Head of caudate nucleus (tissue), 42 donors: ENCODE data around the gene DNAJC7.
"Not testable (repeated sequence)": the region's sequence is repeated elsewhere in the genome, so short reads cannot be mapped to it uniquely, and the experiment has no call there.

Experiments
- DNase-seq, 42 donors: peaks; one replicate each; pipeline versions ENCODE4 v3.0.0 to v3.0.0-alpha.2; 2020 to 2021; ENCODE audit warnings: mixed read lengths in 7 of 42
- intact Hi-C: fragments of 100-400 bp; cut with DNase I; formaldehyde crosslinking; loops from one replicate; pipeline ENCODE4 v1.15.0; 2022

Gene DNAJC7

GRCh38 chr17:41939044-41939692, 78.1 kb downstream of the DNAJC7 start:
- intact Hi-C loops: no loop called here
- no peak for DNase-seq

GRCh38 chr17:41937970-41938954, 79.0 kb downstream of the DNAJC7 start:
- intact Hi-C loops: no loop called here
- DNase-seq: no peak

- DNase-seq: no peak
- intact Hi-C loops: no loop called here
Measured at GRCh38 chr17:41935641-41936040, 81.6 kb downstream of the DNAJC7 start.

GRCh38 chr17:41932816-41933389, 84.3 kb downstream of the DNAJC7 start:
- no peak for DNase-seq
- intact Hi-C loops: no loop called here

- intact Hi-C loops: not testable (repeated sequence)
Measured at GRCh38 chr17:41931715-41932114, 85.5 kb downstream of the DNAJC7 start.

GRCh38 chr17:41930833-41931156, 86.4 kb downstream of the DNAJC7 start:
- intact Hi-C loops: not testable (repeated sequence)
- DNase-seq: peak in 2 of 42 donors; percentile 14 to 15

More at GRCh38 chr17:41931715-41932114, 85.5 kb downstream of the DNAJC7 start:
- DNase-seq: not testable (repeated sequence)

- peak; percentile 93 to 98 (median 96) for DNase-seq
- intact Hi-C loops: no loop called here
Measured at GRCh38 chr17:41930009-41930832, 87.0 kb downstream of the DNAJC7 start, which contains the start of gene ODAD4. TSS of gene ODAD4 (plus strand) at chr17:41930617. CDS start at chr17:41930724, 107 bp downstream.

GRCh38 chr17:41928693-41929251, 88.5 kb downstream of the DNAJC7 start:
- no peak for DNase-seq
- intact Hi-C loops: no loop called here
